ENCODE results near the gene IGFLR1.

IGFLR1 gene

DNA sequence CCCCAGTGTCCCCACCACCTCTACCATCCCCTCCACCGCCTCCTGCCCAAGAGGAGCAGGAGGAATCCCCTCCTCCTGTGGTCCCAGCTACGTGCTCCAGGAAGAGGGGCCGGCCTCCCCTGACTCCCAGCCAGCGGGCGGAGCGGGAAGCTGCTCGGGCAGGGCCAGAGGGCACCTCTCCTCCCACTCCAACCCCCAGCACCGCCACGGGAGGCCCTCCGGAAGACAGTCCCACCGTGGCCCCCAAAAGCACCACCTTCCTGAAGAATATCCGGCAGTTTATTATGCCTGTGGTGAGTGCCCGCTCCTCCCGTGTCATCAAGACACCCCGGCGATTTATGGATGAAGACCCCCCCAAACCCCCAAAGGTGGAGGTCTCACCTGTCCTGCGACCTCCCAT lies 21.6 kb downstream of the IGFLR1 start:
- DNase-seq, result no peak
- Histone ChIP-seq H2BK12ac (ENCODE audit: low read length in 2 of 2) (no peak overlapping the region), H2AK5ac (ENCODE audit: low read length, severe bottlenecking) (no peak overlapping the region), H3K27ac (ENCODE audit: low read length, poor library complexity, severe bottlenecking) (no peak overlapping the region), H3K23ac (ENCODE audit: low read length in 2 of 2) (no peak overlapping the region), H2BK120ac (ENCODE audit: low read depth, low read length) (no peak overlapping the region), H3K27me3 (ENCODE audit: control insufficient read depth in 1 of 2, insufficient read depth in 1 of 2, low read length in 2 of 2) (no peaks in the 10 kb centered on the region), H3K36me3 (ENCODE audit: control insufficient read depth in 1 of 2, insufficient read depth in 2 of 2, low read depth in 1 of 2, low read length in 2 of 2) (peaks cover 51 to 62% of the 10 kb centered on the region in 2 experiments), H3K4ac (ENCODE audit: low read depth in 1 of 2, low read length in 2 of 2) (no peak overlapping the region), H3K18ac (ENCODE audit: low read depth in 1 of 2, low read length in 2 of 2) (no peak overlapping the region), H4K91ac (ENCODE audit: low read length) (no peak overlapping the region), H2BK15ac (ENCODE audit: low read depth, poor library complexity, severe bottlenecking) (no peak overlapping the region), H2BK5ac (ENCODE audit: low read depth, low read length, poor library complexity, severe bottlenecking) (no peak overlapping the region), H4K8ac (ENCODE audit: low read length) (no peak overlapping the region), H3K4me3 (ENCODE audit: insufficient read depth in 1 of 2, low read depth in 1 of 2, low read length in 2 of 2) (no peak overlapping the region), H3K4me1 (ENCODE audit: control insufficient read depth, insufficient read depth, low read depth, low read length) (peaks cover 22% of the 10 kb centered on the region), H3K9ac (ENCODE audit: low read length) (no peak overlapping the region), H2AFZ (ENCODE audit: low read depth, low read length) (no peak overlapping the region), H3K4me2 (ENCODE audit: low read length, poor library complexity, severe bottlenecking) (no peak overlapping the region), H3K79me1 (replicated peaks; ENCODE audit: low read length, poor library complexity, severe bottlenecking) (peaks cover 50% of the 10 kb centered on the region), H3K14ac (ENCODE audit: low read length in 2 of 2) (no peak overlapping the region), H3K9me3 (ENCODE audit: control insufficient read depth, low read length) (no peaks in the 10 kb centered on the region)
- WGBS, result over 99% methylated on average over 17 of the region's 17 CpGs

DNA sequence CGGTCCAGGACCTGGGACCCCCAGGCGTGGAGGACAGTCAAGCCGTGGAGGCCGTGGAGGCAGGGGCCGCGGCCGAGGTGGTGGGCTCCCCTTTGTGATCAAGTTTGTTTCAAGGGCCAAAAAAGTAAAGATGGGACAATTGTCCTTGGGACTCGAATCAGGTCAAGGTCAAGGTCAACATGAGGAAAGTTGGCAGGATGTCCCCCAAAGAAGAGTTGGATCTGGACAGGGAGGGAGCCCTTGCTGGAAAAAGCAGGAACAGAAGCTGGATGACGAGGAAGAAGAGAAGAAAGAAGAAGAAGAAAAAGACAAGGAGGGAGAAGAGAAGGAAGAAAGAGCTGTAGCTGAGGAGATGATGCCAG lies 22.1 kb downstream of the IGFLR1 start:
- peaks cover 50% of the 10 kb centered on the region for H3K79me1 ChIP-seq (replicated peaks; ENCODE audit: low read length, poor library complexity, severe bottlenecking)
- H3K23ac ChIP-seq (ENCODE audit: low read length in 2 of 2), result no peak overlapping the region
- no peak for DNase-seq
- H3K36me3 ChIP-seq (ENCODE audit: control insufficient read depth in 1 of 2, insufficient read depth in 2 of 2, low read depth in 1 of 2, low read length in 2 of 2), result peaks cover 46 to 57% of the 10 kb centered on the region in 2 experiments
- H4K8ac ChIP-seq (ENCODE audit: low read length), result no peak overlapping the region
- peaks cover 23% of the 10 kb centered on the region for H3K4me1 ChIP-seq (ENCODE audit: control insufficient read depth, insufficient read depth, low read depth, low read length)
- no peaks in the 10 kb centered on the region for H3K9me3 ChIP-seq (ENCODE audit: control insufficient read depth, low read length)
- H3K4me2 ChIP-seq (ENCODE audit: low read length, poor library complexity, severe bottlenecking), result no peak overlapping the region
- H2BK120ac ChIP-seq (ENCODE audit: low read depth, low read length), result no peak overlapping the region
- H2AK5ac ChIP-seq (ENCODE audit: low read length, severe bottlenecking), result no peak overlapping the region
- H3K4ac ChIP-seq (ENCODE audit: low read depth in 1 of 2, low read length in 2 of 2), result no peak overlapping the region
- H3K27ac ChIP-seq (ENCODE audit: low read length, poor library complexity, severe bottlenecking), result no peak overlapping the region
- H3K27me3 ChIP-seq (ENCODE audit: control insufficient read depth in 1 of 2, insufficient read depth in 1 of 2, low read length in 2 of 2), result no peaks in the 10 kb centered on the region
- no peak overlapping the region for H4K91ac ChIP-seq (ENCODE audit: low read length)
- WGBS, result 97% methylated on average over 8 of the region's 9 CpGs
- no peak overlapping the region for H2BK15ac ChIP-seq (ENCODE audit: low read depth, poor library complexity, severe bottlenecking)
- no peak overlapping the region for H3K9ac ChIP-seq (ENCODE audit: low read length)
- no peak overlapping the region for H3K4me3 ChIP-seq (ENCODE audit: insufficient read depth in 1 of 2, low read depth in 1 of 2, low read length in 2 of 2)
- H2AFZ ChIP-seq (ENCODE audit: low read depth, low read length), result no peak overlapping the region
- H2BK12ac ChIP-seq (ENCODE audit: low read length in 2 of 2), result no peak overlapping the region
- H3K14ac ChIP-seq (ENCODE audit: low read length in 2 of 2), result no peak overlapping the region
- H2BK5ac ChIP-seq (ENCODE audit: low read depth, low read length, poor library complexity, severe bottlenecking), result no peak overlapping the region
- no peak overlapping the region for H3K18ac ChIP-seq (ENCODE audit: low read depth in 1 of 2, low read length in 2 of 2)

DNA sequence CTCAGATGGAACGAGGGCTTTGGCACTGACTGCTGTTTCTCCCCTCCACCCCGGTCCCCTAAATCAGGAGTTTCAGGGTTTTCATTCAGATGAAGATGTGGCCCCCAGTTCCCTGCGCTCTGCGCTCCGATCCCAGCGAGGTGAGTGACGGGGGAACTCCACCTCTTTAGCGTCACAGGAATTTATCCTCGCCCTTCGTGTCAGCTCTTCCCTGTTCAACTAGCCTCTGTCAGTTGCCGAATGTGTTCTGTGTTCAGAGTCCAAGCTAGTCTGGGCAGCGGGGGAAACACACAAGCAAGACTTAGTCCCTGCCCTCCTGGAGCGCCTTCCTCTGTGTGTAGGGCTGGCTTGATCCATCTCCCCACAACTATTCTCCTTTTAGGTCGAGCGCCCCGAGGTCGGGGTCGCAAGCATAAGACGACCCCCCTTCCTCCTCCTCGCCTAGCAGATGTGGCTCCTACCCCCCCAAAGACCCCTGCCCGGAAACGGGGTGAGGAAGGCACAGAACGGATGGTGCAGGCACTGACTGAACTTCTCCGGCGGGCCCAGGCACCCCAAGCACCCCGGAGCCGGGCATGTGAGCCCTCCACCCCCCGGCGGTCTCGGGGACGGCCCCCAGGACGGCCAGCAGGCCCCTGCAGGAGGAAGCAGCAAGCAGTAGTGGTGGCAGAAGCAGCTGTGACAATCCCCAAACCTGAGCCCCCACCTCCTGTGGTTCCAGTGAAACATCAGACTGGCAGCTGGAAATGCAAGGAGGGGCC lies 22.7 kb downstream of the IGFLR1 start:
- Histone ChIP-seq H3K4me3 (ENCODE audit: insufficient read depth in 1 of 2, low read depth in 1 of 2, low read length in 2 of 2) (peak overlapping the region; percentile 4 to 95), H4K91ac (ENCODE audit: low read length) (no peak overlapping the region), H3K4me2 (ENCODE audit: low read length, poor library complexity, severe bottlenecking) (peak overlapping the region; percentile 82), H3K79me1 (replicated peaks; ENCODE audit: low read length, poor library complexity, severe bottlenecking) (peaks cover 47% of the 10 kb centered on the region), H2BK15ac (ENCODE audit: low read depth, poor library complexity, severe bottlenecking) (peak overlapping the region; percentile 83), H2BK12ac (ENCODE audit: low read length in 2 of 2) (no peak overlapping the region), H3K27ac (ENCODE audit: low read length, poor library complexity, severe bottlenecking) (no peak overlapping the region), H3K4ac (ENCODE audit: low read depth in 1 of 2, low read length in 2 of 2) (no peak overlapping the region), H3K23ac (ENCODE audit: low read length in 2 of 2) (no peak overlapping the region), H2BK5ac (ENCODE audit: low read depth, low read length, poor library complexity, severe bottlenecking) (no peak overlapping the region), H3K4me1 (ENCODE audit: control insufficient read depth, insufficient read depth, low read depth, low read length) (peaks cover 23% of the 10 kb centered on the region), H3K18ac (ENCODE audit: low read depth in 1 of 2, low read length in 2 of 2) (no peak overlapping the region), H2AFZ (ENCODE audit: low read depth, low read length) (no peak overlapping the region), H3K36me3 (ENCODE audit: control insufficient read depth in 1 of 2, insufficient read depth in 2 of 2, low read depth in 1 of 2, low read length in 2 of 2) (peaks cover 40 to 51% of the 10 kb centered on the region in 2 experiments), H3K27me3 (ENCODE audit: control insufficient read depth in 1 of 2, insufficient read depth in 1 of 2, low read length in 2 of 2) (peaks cover 0 to 4% of the 10 kb centered on the region in 2 experiments), H3K9me3 (ENCODE audit: control insufficient read depth, low read length) (no peaks in the 10 kb centered on the region), H3K9ac (ENCODE audit: low read length) (peak overlapping the region; percentile 92), H2BK120ac (ENCODE audit: low read depth, low read length) (no peak overlapping the region), H2AK5ac (ENCODE audit: low read length, severe bottlenecking) (no peak overlapping the region), H3K14ac (ENCODE audit: low read length in 2 of 2) (no peak overlapping the region), H4K8ac (ENCODE audit: low read length) (no peak overlapping the region)
- DNase-seq, result no peak
- WGBS, result 94% methylated on average over 32 of the region's 32 CpGs

DNA sequence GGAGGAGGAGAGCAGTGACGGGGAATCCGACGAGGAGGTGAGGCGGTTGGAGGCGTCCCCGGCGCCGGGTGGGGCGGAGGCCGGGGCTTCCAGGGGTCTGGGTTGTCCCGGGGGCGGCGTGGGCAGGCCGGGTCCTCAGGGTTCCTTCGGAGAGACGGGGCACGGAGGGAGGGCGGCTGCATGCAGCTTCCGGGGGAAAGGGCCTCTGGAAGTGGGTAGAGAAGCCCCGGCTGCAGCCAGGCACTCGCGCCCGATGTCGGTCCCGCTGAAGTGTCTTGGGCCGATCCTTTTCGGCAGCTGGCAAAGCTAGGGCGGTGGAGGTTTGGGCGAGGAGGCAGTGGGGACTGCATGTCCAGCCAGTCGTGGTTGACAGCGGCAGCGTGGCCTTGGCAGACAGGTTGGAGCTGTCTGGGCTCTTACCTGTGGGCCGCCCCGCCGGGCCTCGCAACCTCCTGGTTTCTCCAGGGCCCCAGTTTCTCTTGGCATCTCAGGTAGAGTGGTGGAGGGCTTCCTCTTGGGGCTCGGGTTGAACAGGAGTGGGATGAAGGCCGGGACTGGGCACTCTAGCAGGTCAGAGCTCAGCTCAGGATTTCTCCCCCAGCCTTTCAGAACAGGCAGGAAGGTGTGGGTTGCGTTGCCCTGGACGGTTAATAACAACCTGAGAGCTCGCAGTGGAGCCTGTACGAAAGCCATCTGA lies 23.8 kb downstream of the IGFLR1 start:
- Histone ChIP-seq H3K27me3 (ENCODE audit: control insufficient read depth in 1 of 2, insufficient read depth in 1 of 2, low read length in 2 of 2) (peaks cover 0 to 14% of the 10 kb centered on the region in 2 experiments), H3K14ac (ENCODE audit: low read length in 2 of 2) (peak overlapping the region; percentile 63 to 98), H3K4ac (ENCODE audit: low read depth in 1 of 2, low read length in 2 of 2) (peak overlapping the region in 1 of 2 experiments; percentile 86), H2AK5ac (ENCODE audit: low read length, severe bottlenecking) (no peak overlapping the region), H3K27ac (ENCODE audit: low read length, poor library complexity, severe bottlenecking) (peak overlapping the region; percentile 33), H3K4me3 (ENCODE audit: insufficient read depth in 1 of 2, low read depth in 1 of 2, low read length in 2 of 2) (peak overlapping the region; percentile 85 to 95), H3K9me3 (ENCODE audit: control insufficient read depth, low read length) (no peaks in the 10 kb centered on the region), H2BK120ac (ENCODE audit: low read depth, low read length) (peak overlapping the region; percentile 89), H2BK5ac (ENCODE audit: low read depth, low read length, poor library complexity, severe bottlenecking) (no peak overlapping the region), H3K4me2 (ENCODE audit: low read length, poor library complexity, severe bottlenecking) (peak overlapping the region; percentile 82), H3K18ac (ENCODE audit: low read depth in 1 of 2, low read length in 2 of 2) (peak overlapping the region; percentile 74 to 84), H2BK15ac (ENCODE audit: low read depth, poor library complexity, severe bottlenecking) (peak overlapping the region; percentile 95), H3K36me3 (ENCODE audit: control insufficient read depth in 1 of 2, insufficient read depth in 2 of 2, low read depth in 1 of 2, low read length in 2 of 2) (peaks cover 30 to 40% of the 10 kb centered on the region in 2 experiments), H2BK12ac (ENCODE audit: low read length in 2 of 2) (no peak overlapping the region), H4K91ac (ENCODE audit: low read length) (no peak overlapping the region), H2AFZ (ENCODE audit: low read depth, low read length) (no peak overlapping the region), H4K8ac (ENCODE audit: low read length) (no peak overlapping the region), H3K23ac (ENCODE audit: low read length in 2 of 2) (peak overlapping the region in 1 of 2 experiments; percentile 97), H3K4me1 (ENCODE audit: control insufficient read depth, insufficient read depth, low read depth, low read length) (peaks cover 23% of the 10 kb centered on the region), H3K9ac (ENCODE audit: low read length) (peak overlapping the region; percentile 92), H3K79me1 (replicated peaks; ENCODE audit: low read length, poor library complexity, severe bottlenecking) (peaks cover 38% of the 10 kb centered on the region)
- peak; percentile 30 for DNase-seq
- 4% methylated on average over 34 of the region's 42 CpGs for WGBS
